ENCODE results near the gene KCMF1.

- TF ChIP-seq CTCF (conservative IDR thresholded peaks at IDR 0.05; ENCODE audit: low read depth, low read length) (no peak), EZH2phosphoT487 (IDR thresholded peaks at IDR 0.05; ENCODE audit: borderline replicate concordance, low read length) (no peak)
Measured at GRCh38 chr2:84963692-84964405, 7.1 kb upstream of the KCMF1 start.

Measured in PC-3 (cell line).